ENCODE data around the gene RUBCN. TPM values are rescaled to one million over a fixed set of nuclear protein-coding genes. Genes with fewer than 3 reads are reported as not detected.

RUBCN gene
- total and polyA plus RNA-seq, 9 of the 15 experiments (the other 6 are each of a cell fraction or from before 2014, with no cell fraction given): 8.4 to 24.0 (median 11.9) TPM

GRCh38 chr3:197736491-197737318 is at the start of gene RUBCN (continued):
- peak; percentile 89 for TF ChIP-seq HCFC1 (IDR thresholded peaks at IDR 0.05; ENCODE audit: low read depth, low read length)
- 0 out of 2 replicates have a peak, but pooled peaks have one; percentile 23 for TF ChIP-seq ZBED1 (IDR thresholded peaks at IDR 0.05)
- TF ChIP-seq NRF1 (conservative IDR thresholded peaks at IDR 0.05 in 1 of 2, IDR thresholded peaks at IDR 0.05 in 1 of 2): peak; percentile 81 to 83
- TF ChIP-seq RCOR1 (IDR thresholded peaks at IDR 0.05; ENCODE audit: borderline replicate concordance in 1 of 2, low read depth in 2 of 2, low read length in 2 of 2): peak in 1 of 2 experiments; percentile 31; a peak in 2 of 4 replicates
- peak; percentile 44 for TF ChIP-seq U2AF1 (optimal IDR thresholded peaks at IDR 0.05; ENCODE audit: low read depth, low read length)
- TF ChIP-seq E2F6 (IDR thresholded peaks at IDR 0.05; ENCODE audit: borderline replicate concordance in 1 of 2, extremely low read depth in 1 of 2, insufficient read depth in 1 of 2, insufficient read length in 1 of 2, low read depth in 1 of 2, low read length in 1 of 2, poor library complexity in 1 of 2, severe bottlenecking in 1 of 2): peak; percentile 83 to 97
- peak; percentile 68 for TF ChIP-seq HNRNPLL (IDR thresholded peaks at IDR 0.05; ENCODE audit: low read depth, low read length, poor library complexity, severe bottlenecking)
- 0 out of 2 replicates have a peak, but pooled peaks have one; percentile 43 for TF ChIP-seq ZBTB33 (CRISPR knock-in tag; IDR thresholded peaks at IDR 0.05)
- peak; percentile 87 for TF ChIP-seq ZFX (CRISPR knock-in tag; IDR thresholded peaks at IDR 0.05)
- peak; percentile 42; the same call in 1 of the 2 replicates for TF ChIP-seq JUN (IDR thresholded peaks at IDR 0.05; ENCODE audit: borderline replicate concordance, low read depth, low read length)
- TF ChIP-seq JUN (CRISPR knock-in tag; IDR thresholded peaks at IDR 0.05; ENCODE audit: borderline replicate concordance): 0 out of 2 replicates have a peak, but pooled peaks have one; percentile 40
- TF ChIP-seq ZNF696 (CRISPR knock-in tag; conservative IDR thresholded peaks at IDR 0.05): no peak
- no peak for TF ChIP-seq MAFK (IDR thresholded peaks at IDR 0.05; ENCODE audit: low read length)
- peak; percentile 83 for TF ChIP-seq POLR2A (conservative IDR thresholded peaks at IDR 0.05)
- peak; percentile 85 for TF ChIP-seq ELF2 (CRISPR knock-in tag; IDR thresholded peaks at IDR 0.05)
- peak; percentile 75 to 76 for TF ChIP-seq MNT (conservative IDR thresholded peaks at IDR 0.05)
- TF ChIP-seq CHD2 (IDR thresholded peaks at IDR 0.05; ENCODE audit: low read depth, low read length): peak; percentile 48; the same call in 1 of the 2 replicates
- TF ChIP-seq PHF20 (IDR thresholded peaks at IDR 0.05; ENCODE audit: partially characterized antibody): peak; percentile 42
- TF ChIP-seq ARNT (IDR thresholded peaks at IDR 0.05): no peak
- 0 out of 2 replicates have a peak, but pooled peaks have one; percentile 18 for TF ChIP-seq RNF2 (IDR thresholded peaks at IDR 0.05)
- TF ChIP-seq MAX (CRISPR knock-in tag; IDR thresholded peaks at IDR 0.05): peak; percentile 43; the same call in 1 of the 2 replicates
- peak; percentile 58 to 68; a peak in 3 of 4 replicates for TF ChIP-seq MAZ (CRISPR knock-in tag; conservative IDR thresholded peaks at IDR 0.05 in 1 of 2, IDR thresholded peaks at IDR 0.05 in 1 of 2)
- TF ChIP-seq TAF1 (IDR thresholded peaks at IDR 0.05; ENCODE audit: control insufficient read depth, extremely low read depth, insufficient read depth, low read length, severe bottlenecking): peak; percentile 36
